Measurements from ENCODE around the gene RNF41. TPM values are rescaled to one million over a fixed set of nuclear protein-coding genes. Genes with fewer than 3 reads are reported as not detected.

Gene RNF41
- total RNA-seq, 1 donor from 2014 or later, result 79.6 TPM

GRCh38 chr12:56213878-56214277 is 7.8 kb downstream of the RNF41 start:
- no peak for DNase-seq (ENCODE audit: extremely low spot score in 2 of 2)
- intact Hi-C loops (cut with DNase I), result no loop called here
- Histone ChIP-seq H3K9me3 (no peaks in the 10 kb centered on the region), H3K36me3 (peaks cover 4 to 73% of the 10 kb centered on the region in 2 donors), H3K27me3 (no peaks in the 10 kb centered on the region), H3K4me3 (no peak overlapping the region), H3K4me1 (peaks cover 11% of the 10 kb centered on the region), H3K27ac (no peak overlapping the region)
- TF ChIP-seq POLR2A (IDR thresholded peaks at IDR 0.05) (no peak), POLR2AphosphoS5 (IDR thresholded peaks at IDR 0.05; ENCODE audit: insufficient read depth in 1 of 2, low read depth in 1 of 2) (no peak), CTCF (IDR thresholded peaks at IDR 0.05) (no peak)

GRCh38 chr12:56212361-56212760 is 9.4 kb downstream of the RNF41 start:
- intact Hi-C loops (cut with DNase I), result no loop called here
- Histone ChIP-seq H3K27ac (no peak overlapping the region), H3K4me3 (no peak overlapping the region), H3K9me3 (no peaks in the 10 kb centered on the region), H3K4me1 (peaks cover 5% of the 10 kb centered on the region), H3K36me3 (peaks cover 4 to 88% of the 10 kb centered on the region in 2 donors), H3K27me3 (no peaks in the 10 kb centered on the region)
- no peak for TF ChIP-seq POLR2A (IDR thresholded peaks at IDR 0.05)
- TF ChIP-seq POLR2AphosphoS5 (IDR thresholded peaks at IDR 0.05; ENCODE audit: insufficient read depth in 1 of 2, low read depth in 1 of 2), result no peak
- no peak for TF ChIP-seq CTCF (IDR thresholded peaks at IDR 0.05)
- DNase-seq (ENCODE audit: extremely low spot score in 2 of 2), result no peak

GRCh38 chr12:56208006-56208405 is 13.7 kb downstream of the RNF41 start:
- H3K4me1 ChIP-seq, result no peaks in the 10 kb centered on the region
- H3K27me3 ChIP-seq, result no peaks in the 10 kb centered on the region
- no peak for DNase-seq (ENCODE audit: extremely low spot score in 2 of 2)
- H3K27ac ChIP-seq, result no peak overlapping the region
- H3K4me3 ChIP-seq, result no peak overlapping the region
- TF ChIP-seq POLR2AphosphoS5 (IDR thresholded peaks at IDR 0.05; ENCODE audit: insufficient read depth in 1 of 2, low read depth in 1 of 2) (no peak), CTCF (IDR thresholded peaks at IDR 0.05) (no peak), POLR2A (IDR thresholded peaks at IDR 0.05) (no peak)
- H3K9me3 ChIP-seq, result no peaks in the 10 kb centered on the region
- H3K36me3 ChIP-seq, result peaks cover 0 to 74% of the 10 kb centered on the region in 2 donors
- intact Hi-C loops (cut with DNase I), result no loop called here

GRCh38 chr12:56206452-56207166 is 15.1 kb downstream of the RNF41 start:
- intact Hi-C loops (cut with DNase I), result no loop called here
- TF ChIP-seq CTCF (IDR thresholded peaks at IDR 0.05) (peak in 1 of 3 experiments; percentile 42), POLR2AphosphoS5 (IDR thresholded peaks at IDR 0.05; ENCODE audit: insufficient read depth in 1 of 2, low read depth in 1 of 2) (no peak), POLR2A (IDR thresholded peaks at IDR 0.05) (no peak)
- Histone ChIP-seq H3K4me3 (no peak overlapping the region), H3K27me3 (no peaks in the 10 kb centered on the region), H3K9me3 (no peaks in the 10 kb centered on the region), H3K27ac (no peak overlapping the region), H3K36me3 (peaks cover 0 to 60% of the 10 kb centered on the region in 2 donors), H3K4me1 (no peaks in the 10 kb centered on the region)
- no peak for DNase-seq (ENCODE audit: extremely low spot score in 2 of 2)

- no peak for TF ChIP-seq POLR2AphosphoS5 (IDR thresholded peaks at IDR 0.05; ENCODE audit: insufficient read depth in 1 of 2, low read depth in 1 of 2)
- no peak for TF ChIP-seq POLR2A (IDR thresholded peaks at IDR 0.05)
- TF ChIP-seq CTCF (IDR thresholded peaks at IDR 0.05), result no peak
- Histone ChIP-seq H3K36me3 (peaks cover 0 to 52% of the 10 kb centered on the region in 2 donors), H3K27ac (no peak overlapping the region), H3K4me3 (no peak overlapping the region), H3K4me1 (no peaks in the 10 kb centered on the region), H3K9me3 (no peaks in the 10 kb centered on the region), H3K27me3 (no peaks in the 10 kb centered on the region)
- no peak for DNase-seq (ENCODE audit: extremely low spot score in 2 of 2)
- intact Hi-C loops (cut with DNase I), result no loop called here
Observed at GRCh38 chr12:56205445-56205844, 16.3 kb downstream of the RNF41 start.

Measured in vagina (tissue), 2 donors.